Endothelial cell of umbilical vein (primary cell): Measurements from ENCODE around the gene GGT6. TPM values are rescaled to one million over a fixed set of nuclear protein-coding genes. Genes with fewer than 3 reads are reported as not detected.

Experiments used
- BruUV-seq: library from RNA; stranded (reverse); fragments of 400-500 nt; replicated peaks from 2 replicates; lab custom pipeline; 2021; lab: Mats Ljungman, UMichigan
- CTCF ChIA-PET: fragments of 300-600, 350-600 bp; sonication (Branson Sonifier 250); formaldehyde crosslinking; loops from one replicate; lab custom pipeline; 2021; ENCODE audit warnings: antibody characterized with exemption, inconsistent platforms; lab: Charles Lee
- POLR2A ChIA-PET: fragments of 300-600, 350-600 bp; sonication (Branson Sonifier 250); formaldehyde crosslinking; loops from one replicate; lab custom pipeline; 2021; ENCODE audit warnings: antibody characterized with exemption, inconsistent platforms; lab: Charles Lee
- DNase-seq: peaks from one replicate; pipeline ENCODE4 v3.0.0-alpha.2; 2011; ENCODE audit warnings: low read depth, low spot score
- FAIRE-seq: peaks from 2 replicates; lab custom pipeline; 2011; peaks lifted over from hg19 to GRCh38; lab: Jason Lieb, UNC
- H2AFZ ChIP-seq: 2 replicates; pipeline ENCODE4 v1.6.0; 2012; ENCODE audit warnings: low read depth, low read length, control low read depth, inconsistent platforms
- H3K27ac ChIP-seq: 2 replicates; pipeline ENCODE4 v1.5.1; 2011; ENCODE audit warnings: low read depth, mild to moderate bottlenecking, control low read depth, low read length, moderate library complexity; ENCODE audit not compliant: insufficient read depth
- H3K27me3 ChIP-seq, 2 experiments: 2 replicates each; pipeline versions ENCODE4 v1.6.0 to v1.6.1; 2011; ENCODE audit warnings: low read length in 2 of 2, mixed read lengths in 1 of 2; ENCODE audit not compliant: control insufficient read depth in 2 of 2, insufficient read depth in 2 of 2
- H3K36me3 ChIP-seq, 2 experiments: 2 replicates in 1 of 2; 3 replicates in 1 of 2; pipeline ENCODE4 v1.5.1; 2011; ENCODE audit warnings: low read length in 2 of 2, mild to moderate bottlenecking in 1 of 2, moderate library complexity in 1 of 2; ENCODE audit not compliant: control insufficient read depth in 2 of 2, insufficient read depth in 2 of 2; ENCODE audit errors: extremely low read depth in 1 of 2
- H3K4me1 ChIP-seq: 3 replicates; pipeline ENCODE4 v1.5.1; 2011; ENCODE audit warnings: mild to moderate bottlenecking, low read length; ENCODE audit not compliant: control insufficient read depth, insufficient read depth; ENCODE audit errors: extremely low read depth
- H3K4me2 ChIP-seq: 2 replicates; pipeline ENCODE4 v1.6.1; 2011; ENCODE audit warnings: low read length, control low read depth, mixed read lengths; ENCODE audit not compliant: insufficient read depth
- H3K4me3 ChIP-seq, 3 experiments: fragments of 200-600 bp in 1 of 3; sonication (generic), shearing (Covaris generic) in 1 of 3; replicated peaks in 1 of 3; 2 replicates each; pipeline ENCODE4 v1.5.1; 2011 to 2016; ENCODE audit warnings: control low read depth in 3 of 3, low read length in 3 of 3, mild to moderate bottlenecking in 2 of 3, inconsistent platforms in 1 of 3, low read depth in 1 of 3, moderate library complexity in 1 of 3; ENCODE audit not compliant: insufficient read depth in 1 of 3
- H3K79me2 ChIP-seq: 2 replicates; pipeline ENCODE4 v1.6.0; 2012; ENCODE audit warnings: low read length, inconsistent platforms; ENCODE audit not compliant: control insufficient read depth, insufficient read depth
- H3K9ac ChIP-seq: replicated peaks from 2 replicates; pipeline ENCODE3; 2011; ENCODE audit warnings: low read length, control low read depth; ENCODE audit not compliant: insufficient read depth; ENCODE audit errors: extremely low read depth
- H3K9me1 ChIP-seq: replicated peaks from 3 replicates; pipeline ENCODE4 v1.6.0; 2011; ENCODE audit warnings: mild to moderate bottlenecking, low read length; ENCODE audit not compliant: control insufficient read depth, insufficient read depth; ENCODE audit errors: extremely low read depth
- H3K9me3 ChIP-seq: replicated peaks from 2 replicates; pipeline ENCODE4 v1.5.1; 2012; ENCODE audit warnings: low read length, inconsistent platforms; ENCODE audit not compliant: control insufficient read depth, insufficient read depth
- H4K20me1 ChIP-seq: replicated peaks from 2 replicates; pipeline ENCODE3; 2011; ENCODE audit warnings: mild to moderate bottlenecking, low read length; ENCODE audit not compliant: control insufficient read depth, insufficient read depth; ENCODE audit errors: extremely low read depth
- CTCF ChIP-seq, 2 donors: IDR thresholded peaks; 1 replicate in 1 of 2; 2 replicates in 1 of 2; pipeline ENCODE4 v1.5.1; 2011; ENCODE audit warnings: low read length in 2 of 2, mild to moderate bottlenecking in 2 of 2, moderate library complexity in 2 of 2, control low read depth in 1 of 2, inconsistent platforms in 1 of 2, low read depth in 1 of 2; ENCODE audit not compliant: insufficient read depth in 1 of 2; ENCODE audit errors: extremely low read depth in 1 of 2
- EZH2 ChIP-seq: IDR thresholded peaks from 2 replicates; pipeline ENCODE4 v1.6.1; 2012; ENCODE audit warnings: borderline replicate concordance, low read depth, mild to moderate bottlenecking, moderate library complexity, low read length, inconsistent platforms; ENCODE audit not compliant: severe bottlenecking
- FOS ChIP-seq: IDR thresholded peaks from 2 replicates; pipeline ENCODE4 v1.6.1; 2011; ENCODE audit warnings: mild to moderate bottlenecking, low read length, moderate library complexity, borderline replicate concordance; ENCODE audit not compliant: insufficient read depth
- GATA2 ChIP-seq: IDR thresholded peaks from 2 replicates; pipeline ENCODE4 v1.7.0; 2011; ENCODE audit warnings: low read depth, mild to moderate bottlenecking, moderate library complexity, mixed read lengths, low read length; ENCODE audit not compliant: insufficient read length, insufficient read depth
- JUN ChIP-seq: IDR thresholded peaks from 2 replicates; pipeline ENCODE4 v1.6.1; 2011; ENCODE audit warnings: borderline replicate concordance, low read depth; ENCODE audit not compliant: insufficient read length, insufficient read depth
- MAX ChIP-seq: IDR thresholded peaks from 2 replicates; pipeline ENCODE4 v1.6.1; 2011; ENCODE audit not compliant: insufficient read depth, insufficient read length
- MYC ChIP-seq: IDR thresholded peaks from one replicate; pipeline ENCODE4 v1.6.1; 2011; ENCODE audit warnings: mild to moderate bottlenecking, low read depth, low read length
- POLR2A ChIP-seq: IDR thresholded peaks from 2 replicates; pipeline ENCODE4 v1.6.1; 2012; ENCODE audit warnings: low read depth, mild to moderate bottlenecking, control low read depth, low read length
- POLR2AphosphoS5 ChIP-seq: IDR thresholded peaks from 2 replicates; pipeline ENCODE4 v1.6.1; 2012; ENCODE audit warnings: low read depth, mild to moderate bottlenecking, control low read depth, low read length, moderate library complexity; ENCODE audit not compliant: insufficient read depth
- dilution Hi-C: fragments of 300-500 bp; cut with MboI; formaldehyde crosslinking; loops from one replicate; pipeline ENCODE4 v1.15.0; 2019; ENCODE audit warnings: low sequenced_read_pairs; ENCODE audit not compliant: extremely low pct_ligation_motif_present
- intact Hi-C: fragments of 100-400 bp; cut with micrococcal nuclease; formaldehyde crosslinking; loops from one replicate; pipeline ENCODE4 v1.10.0; 2022
- polyA plus RNA-seq, 4 experiments: library from polyadenylated mRNA; depleted of rRNA in 3 of 4; stranded (reverse) in 3 of 4; unstranded in 1 of 4; fragments of >200 nt; gene quantifications; 2 replicates each; pipeline versions ENCODE4 v1.2.1 to v1.2.3, GENCODE V29; 2011 to 2012; ENCODE audit warnings: missing spikeins in 1 of 4
- total RNA-seq: library from RNA; stranded (reverse); gene quantifications from 2 replicates; pipeline ENCODE4 v1.2.3, GENCODE V29; 2021

GGT6 gene
- total and polyA plus RNA-seq, 2 donors (not counting 3 experiments of a cell fraction or from before 2014, with no cell fraction given): not detected

- no peaks in the 10 kb centered on the region for H3K9me3 ChIP-seq
- no peaks in the 10 kb centered on the region for H3K27me3 ChIP-seq
- dilution Hi-C loops: no loop called here
- no peak for FAIRE-seq
- no peak overlapping the region for H3K4me2 ChIP-seq
- intact Hi-C loops: no loop called here
- TF ChIP-seq POLR2A: no peak
- no peak for TF ChIP-seq MYC
- TF ChIP-seq EZH2: no peak
- TF ChIP-seq POLR2AphosphoS5: no peak
- TF ChIP-seq CTCF (IDR thresholded peaks at IDR 0.05; ENCODE audit: extremely low read depth in 1 of 2, insufficient read depth in 1 of 2, low read depth in 1 of 2, low read length in 2 of 2): no peak
- no peak for TF ChIP-seq FOS
- no peak for TF ChIP-seq MAX
- TF ChIP-seq JUN: no peak
- no peak for TF ChIP-seq GATA2
- H3K27ac ChIP-seq: no peak overlapping the region
- H2AFZ ChIP-seq: no peak overlapping the region
- no peak for DNase-seq
- BruUV-seq: TSS peak; percentile 6
- ChIA-PET CTCF (interaction anchor here (1.1 to 1.8 kb wide), 5 partner anchors 9 to 131 kb away, joined by 3 to 6 read pairs (median 4); no protein-coding TSS in a partner anchor), POLR2A (no interaction called here)
- no peak overlapping the region for H3K9ac ChIP-seq
- H3K36me3 ChIP-seq: peaks cover 2 to 32% of the 10 kb centered on the region in 2 experiments
- H3K9me1 ChIP-seq: no peaks in the 10 kb centered on the region
- H4K20me1 ChIP-seq: no peaks in the 10 kb centered on the region
- H3K4me1 ChIP-seq: peaks cover 17% of the 10 kb centered on the region
- H3K79me2 ChIP-seq: peaks cover 20% of the 10 kb centered on the region
- H3K4me3 ChIP-seq: no peak overlapping the region
Observed at GRCh38 chr17:4551796-4552525, 8.4 kb downstream of the GGT6 start.
